ENCODE measurements around the gene ST6GALNAC1.

Gene ST6GALNAC1, protein sequence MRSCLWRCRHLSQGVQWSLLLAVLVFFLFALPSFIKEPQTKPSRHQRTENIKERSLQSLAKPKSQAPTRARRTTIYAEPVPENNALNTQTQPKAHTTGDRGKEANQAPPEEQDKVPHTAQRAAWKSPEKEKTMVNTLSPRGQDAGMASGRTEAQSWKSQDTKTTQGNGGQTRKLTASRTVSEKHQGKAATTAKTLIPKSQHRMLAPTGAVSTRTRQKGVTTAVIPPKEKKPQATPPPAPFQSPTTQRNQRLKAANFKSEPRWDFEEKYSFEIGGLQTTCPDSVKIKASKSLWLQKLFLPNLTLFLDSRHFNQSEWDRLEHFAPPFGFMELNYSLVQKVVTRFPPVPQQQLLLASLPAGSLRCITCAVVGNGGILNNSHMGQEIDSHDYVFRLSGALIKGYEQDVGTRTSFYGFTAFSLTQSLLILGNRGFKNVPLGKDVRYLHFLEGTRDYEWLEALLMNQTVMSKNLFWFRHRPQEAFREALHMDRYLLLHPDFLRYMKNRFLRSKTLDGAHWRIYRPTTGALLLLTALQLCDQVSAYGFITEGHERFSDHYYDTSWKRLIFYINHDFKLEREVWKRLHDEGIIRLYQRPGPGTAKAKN

DNA sequence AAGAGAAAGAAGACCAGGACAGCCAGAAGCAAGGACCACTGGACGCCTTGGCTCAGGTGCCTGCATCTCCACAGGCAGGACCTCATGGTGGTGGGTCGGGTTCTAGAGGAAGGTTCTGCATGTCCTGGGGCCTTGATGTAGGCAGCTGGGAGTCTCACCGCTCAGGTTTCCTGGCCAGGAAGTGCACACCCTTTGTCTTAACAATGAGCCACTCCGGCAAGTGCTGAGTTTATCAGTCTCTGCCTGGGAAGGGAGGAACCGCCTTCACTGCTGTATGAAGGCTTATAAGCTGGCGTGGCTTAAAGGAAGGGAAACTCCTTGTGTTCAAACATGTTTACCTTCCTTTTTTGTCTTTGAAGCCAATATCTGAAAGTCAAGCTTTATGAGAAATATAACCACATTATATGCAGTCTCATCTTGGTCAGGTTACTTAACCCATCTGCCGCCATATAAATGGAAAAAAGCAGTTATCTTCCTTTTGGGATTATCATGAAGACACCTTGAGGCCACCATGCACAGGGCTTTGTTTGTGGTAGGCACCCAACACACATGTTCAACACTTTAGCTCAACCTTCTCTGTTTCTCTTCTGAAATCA is at the start of gene ST6GALNAC1:
Gene ST6GALNAC1 (minus strand): TSS at position 205 of the 596 bp plus-strand sequence. CDS start 119 bp downstream, at position 86.
- no peak for DNase-seq

DNA sequence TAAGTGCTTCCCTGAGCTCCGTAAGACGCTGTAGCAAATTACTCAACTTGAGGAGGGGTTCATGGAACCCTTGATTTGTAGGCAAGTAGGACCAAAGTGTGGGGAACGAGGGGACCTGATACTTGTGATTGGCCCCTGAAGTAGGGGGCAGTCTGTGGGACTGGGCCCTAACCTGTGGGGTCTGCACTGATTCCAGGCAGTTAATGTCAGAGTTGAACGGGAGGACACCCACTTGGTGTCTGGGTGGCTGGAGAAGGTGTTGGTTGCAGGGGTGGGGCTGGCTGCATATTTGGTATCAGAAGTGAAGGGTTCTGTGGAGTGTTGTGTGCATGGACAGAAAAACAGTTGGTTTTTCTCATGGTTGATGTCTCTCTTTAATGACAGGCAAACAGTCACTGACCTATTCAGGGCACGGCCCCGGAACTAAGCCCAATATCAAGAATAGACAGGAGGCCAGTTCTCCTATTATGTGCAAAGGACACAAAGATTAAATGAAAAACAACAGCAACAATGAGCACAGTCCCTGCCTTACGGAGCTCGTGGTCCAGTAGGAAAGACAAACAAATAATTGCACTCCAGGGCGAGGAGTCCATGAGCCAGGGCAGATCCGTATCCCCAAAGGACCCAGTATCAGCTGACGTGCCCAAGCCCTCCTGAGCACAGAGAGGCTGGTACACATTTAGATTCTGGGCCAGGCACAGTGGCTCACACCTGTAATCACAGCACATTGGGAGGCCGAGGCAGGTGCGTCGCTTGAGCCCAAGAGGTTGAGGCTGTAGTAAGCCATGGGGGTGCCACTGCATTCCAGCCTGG is 48.0 kb upstream of the ST6GALNAC1 start:
- DNase-seq, result no peak

DNA sequence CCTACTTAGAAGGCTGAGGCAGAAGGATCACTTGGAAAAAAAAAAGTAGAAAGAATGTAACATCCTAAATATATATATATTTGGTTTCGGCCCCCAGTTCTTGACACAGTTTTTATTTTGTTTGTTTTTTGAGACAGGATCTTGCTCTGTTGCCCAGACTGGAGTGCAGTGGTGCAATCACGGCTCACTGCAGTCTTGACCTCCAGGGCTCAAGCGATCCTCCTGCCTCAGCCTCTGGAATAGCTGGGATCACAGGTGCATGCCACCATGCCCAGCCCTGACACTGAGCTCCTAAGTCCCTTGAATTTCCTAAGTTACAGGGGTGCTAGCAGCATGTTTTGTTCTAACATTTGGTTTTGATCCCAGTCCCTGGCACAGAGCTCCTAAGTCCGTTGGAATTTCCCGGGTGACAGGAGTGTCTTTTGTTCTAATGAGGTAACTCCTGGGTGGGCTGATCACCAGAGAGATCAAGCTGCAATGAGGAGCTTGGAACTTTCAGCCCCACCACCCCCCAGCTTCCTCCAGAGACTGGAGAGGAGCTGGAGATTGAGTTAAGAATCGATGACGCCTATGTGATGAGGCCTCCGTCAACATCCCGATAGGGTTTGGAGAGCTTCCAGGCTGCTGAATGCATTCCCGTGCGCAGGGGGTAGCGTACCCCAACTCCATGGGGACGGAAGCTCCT is 47.2 kb upstream of the ST6GALNAC1 start:
- no peak for DNase-seq

DNA sequence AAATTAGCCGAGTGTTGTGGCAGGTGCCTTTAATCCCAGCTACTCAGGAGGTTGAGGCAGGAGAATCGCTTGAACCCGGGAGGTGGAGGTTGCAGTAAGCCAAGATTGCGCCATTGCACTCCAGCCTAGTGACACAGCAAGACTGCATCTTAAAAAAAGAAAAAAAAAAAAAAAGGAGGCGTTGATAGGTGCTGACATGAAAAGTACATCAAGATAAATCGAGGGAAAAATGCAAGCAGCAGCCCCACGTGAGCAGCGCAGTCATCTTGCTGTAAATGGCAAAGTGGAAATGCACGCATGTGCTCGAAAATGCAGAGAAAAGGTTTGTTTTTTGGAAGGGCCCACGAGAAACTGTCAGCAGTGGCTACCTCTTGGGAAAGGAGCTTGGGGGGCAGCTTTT is 46.3 kb upstream of the ST6GALNAC1 start:
- DNase-seq, result no peak

DNA sequence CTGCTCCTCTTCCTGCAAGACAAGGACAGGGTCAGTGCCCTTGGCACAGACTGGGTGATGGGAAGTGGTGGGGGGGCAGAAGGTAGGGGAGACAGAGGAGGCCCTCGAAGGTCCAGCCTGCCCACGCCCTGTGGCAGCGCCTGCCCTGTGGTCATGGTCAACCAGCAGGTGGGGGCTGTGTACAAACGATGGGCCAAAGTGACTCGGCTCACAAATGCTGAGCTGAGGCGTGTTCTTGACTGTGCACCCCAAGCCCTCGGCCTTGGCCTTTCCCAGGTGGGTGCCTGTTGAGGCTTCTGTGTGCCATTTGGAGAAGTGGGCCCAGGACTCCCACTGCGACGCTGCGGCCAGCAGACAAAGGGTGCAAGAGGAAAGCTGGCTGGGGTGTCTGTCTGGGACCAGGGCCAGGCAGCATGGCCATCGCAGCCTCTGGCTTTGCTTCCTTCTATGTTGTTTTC is 44.6 kb upstream of the ST6GALNAC1 start:
- DNase-seq, result no peak

DNA sequence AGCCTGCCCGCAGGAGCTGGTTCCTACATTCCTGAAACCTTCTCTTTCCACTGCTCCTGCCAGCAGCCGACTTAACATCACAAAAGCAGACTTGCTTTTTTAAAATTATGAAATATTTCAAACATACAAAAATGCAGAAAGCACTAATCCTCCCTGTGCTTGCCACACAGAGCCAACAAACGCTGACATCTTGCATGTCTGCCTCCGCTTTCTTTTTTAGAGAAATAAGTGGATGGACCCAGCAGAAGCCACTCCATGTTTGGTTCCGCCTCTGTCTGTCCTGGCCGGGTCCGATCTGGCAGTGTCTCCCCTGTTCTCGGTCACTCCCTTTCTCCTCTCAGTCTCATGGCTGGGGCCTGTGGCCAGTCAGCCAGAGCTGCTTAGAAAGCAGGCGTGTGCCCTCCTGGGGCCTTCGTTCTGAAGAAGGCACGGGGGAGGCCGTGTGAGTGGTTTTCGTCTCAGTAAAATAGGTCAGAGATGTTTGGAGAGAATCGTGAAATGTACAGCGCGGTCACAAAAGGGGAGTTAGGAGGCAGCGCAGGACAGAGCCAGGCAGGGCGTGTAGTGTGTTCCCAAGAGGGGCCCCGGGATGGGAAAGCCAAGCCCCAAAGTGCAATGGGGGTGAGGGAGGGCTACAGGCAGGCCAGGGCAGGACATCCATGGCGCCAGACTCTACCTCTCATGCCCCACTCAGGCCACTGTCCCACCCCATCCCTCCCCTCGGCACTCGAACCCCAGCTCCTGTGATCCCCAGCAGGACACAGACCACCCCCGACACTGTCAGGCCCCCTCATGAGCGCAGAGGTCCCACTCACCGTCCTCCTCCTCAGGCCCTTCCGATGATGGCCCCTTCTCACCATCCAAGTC is 44.0 kb upstream of the ST6GALNAC1 start:
- no peak for DNase-seq

DNA sequence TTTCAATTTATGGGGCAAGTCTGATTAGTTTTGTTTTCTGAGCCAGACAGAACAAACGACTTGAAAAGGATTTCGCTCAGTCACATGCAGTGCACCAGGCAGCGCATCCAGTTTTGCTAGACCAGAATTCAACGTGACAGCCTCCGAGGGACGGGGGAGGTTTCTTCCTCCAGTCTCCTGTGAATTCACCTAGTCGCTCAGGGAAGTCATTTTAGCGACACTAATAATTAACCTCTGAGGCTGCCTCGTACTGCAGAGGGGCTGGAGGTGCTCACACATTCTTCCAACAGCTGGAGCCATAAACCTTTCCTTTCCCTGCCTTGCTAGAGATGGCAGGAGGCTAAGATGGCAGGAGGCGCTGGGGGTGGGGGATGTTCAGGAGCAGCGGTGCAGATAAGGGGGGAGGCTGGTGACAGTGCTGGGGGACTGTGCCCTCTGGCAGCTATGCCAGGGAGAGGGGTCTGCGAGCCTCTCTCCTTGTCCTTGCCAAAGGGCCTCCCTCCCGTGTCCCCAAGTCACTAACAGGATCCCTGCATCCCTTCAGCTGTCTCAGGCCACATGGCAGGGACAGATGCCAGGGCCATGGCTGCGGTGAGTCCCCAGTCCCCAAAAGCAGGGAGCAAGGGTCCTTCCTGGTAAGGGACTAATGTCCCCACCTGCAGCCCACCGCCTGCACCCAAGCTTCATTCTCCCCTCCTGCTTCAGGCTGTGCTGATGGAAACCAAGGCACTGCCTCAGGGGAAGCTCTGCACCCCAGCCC is 43.2 kb upstream of the ST6GALNAC1 start:
- no peak for DNase-seq

DNA sequence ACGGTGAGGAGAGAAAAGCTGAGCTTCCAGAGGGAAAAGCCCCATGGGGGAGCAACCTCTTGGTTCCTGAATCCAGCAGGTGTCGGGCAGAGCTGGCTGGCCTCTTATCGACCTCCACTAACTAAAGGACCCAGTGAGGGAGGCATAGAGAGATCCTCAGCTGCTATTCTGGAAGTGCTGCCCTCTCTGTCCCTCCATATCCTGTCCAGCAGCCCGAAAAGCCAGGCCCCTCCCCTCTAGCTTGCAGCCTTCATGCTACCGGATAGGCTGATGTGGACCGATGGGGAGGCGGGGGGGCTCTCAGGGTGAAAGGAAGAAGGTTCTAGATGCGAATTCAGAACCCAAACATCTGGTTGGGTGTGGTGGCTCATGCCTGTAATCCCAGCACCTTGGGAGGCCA is 42.3 kb upstream of the ST6GALNAC1 start:
- no peak for DNase-seq

DNA sequence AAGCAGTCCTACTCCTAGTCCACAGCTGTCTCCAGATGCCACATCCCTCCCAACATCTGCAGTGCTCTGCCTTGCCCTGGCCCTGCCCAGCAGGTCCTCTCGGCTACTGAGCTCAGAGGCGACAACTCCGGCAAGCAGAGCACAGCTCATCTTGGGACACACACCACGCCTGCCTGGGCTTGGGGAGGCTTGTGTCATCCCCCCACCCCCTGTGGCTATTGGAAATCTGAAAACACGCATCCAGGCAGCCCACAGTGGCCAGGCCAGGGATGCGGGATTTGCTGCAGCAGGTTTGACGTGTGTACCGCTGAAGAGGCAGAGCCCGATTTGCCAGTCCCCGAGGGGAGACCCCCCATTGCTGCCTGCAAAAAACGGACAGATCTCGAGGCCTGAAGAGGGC is 41.8 kb upstream of the ST6GALNAC1 start:
- no peak for DNase-seq

DNA sequence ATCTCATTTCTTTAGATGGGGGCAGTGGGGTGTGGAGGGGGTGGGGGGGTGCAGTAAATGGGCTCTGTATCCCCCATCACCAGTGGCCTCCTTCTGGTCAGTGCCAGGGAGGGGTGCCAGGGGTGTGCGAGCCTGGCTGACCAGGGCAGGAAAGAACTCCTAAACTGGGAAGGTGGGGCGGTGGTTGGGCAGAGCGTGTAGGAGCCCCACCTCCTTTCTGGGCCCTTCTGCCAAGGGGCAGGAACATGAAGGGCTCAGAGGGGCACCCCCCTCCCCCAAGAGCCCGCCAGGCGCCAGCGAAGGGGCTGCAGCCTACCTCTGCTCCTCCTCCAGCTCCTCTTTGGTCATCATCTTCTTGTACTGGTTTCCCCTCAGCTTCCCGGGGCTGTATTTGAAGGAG is 41.2 kb upstream of the ST6GALNAC1 start:
- DNase-seq, result no peak

DNA sequence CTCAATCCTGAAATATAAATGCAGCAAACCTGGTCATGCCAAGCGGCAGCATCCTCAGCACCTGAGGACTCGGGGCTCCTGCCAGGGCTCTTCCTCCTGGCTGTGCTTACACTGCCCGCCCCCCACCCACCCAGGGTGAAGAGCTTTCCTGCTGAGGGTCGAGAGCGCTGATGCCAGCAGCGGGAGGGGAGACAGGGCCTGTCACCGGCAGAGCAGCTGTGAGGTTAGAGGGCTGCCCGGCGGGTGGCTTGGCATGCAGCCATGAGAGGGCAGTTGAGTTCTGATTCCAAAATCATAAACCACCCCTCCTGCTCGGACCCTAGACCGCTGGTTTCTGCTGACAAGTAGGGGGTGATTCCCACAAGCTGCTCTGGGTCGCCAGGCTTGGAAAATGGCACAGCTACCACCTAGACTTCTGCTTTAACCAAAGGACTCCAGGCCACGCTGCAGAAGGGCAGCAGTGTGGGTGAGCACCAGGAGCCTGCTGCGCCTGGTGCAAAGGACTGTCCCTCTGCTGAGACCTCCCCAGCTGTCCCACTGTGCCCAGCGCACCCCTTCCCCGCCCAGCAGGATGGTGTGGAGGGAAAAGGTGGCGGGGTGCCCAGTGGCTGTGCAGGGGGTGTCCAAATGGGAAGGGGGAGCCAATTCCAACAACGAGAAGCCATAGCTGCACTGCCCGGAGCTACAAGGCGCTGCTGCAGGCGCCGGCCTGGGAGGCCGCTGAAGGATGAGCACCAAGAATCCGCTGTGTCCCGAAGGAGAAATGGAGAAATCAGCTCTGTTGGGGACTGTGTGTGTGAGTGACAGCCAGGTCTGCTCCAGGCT is 40.6 kb upstream of the ST6GALNAC1 start:
- no peak for DNase-seq

DNA sequence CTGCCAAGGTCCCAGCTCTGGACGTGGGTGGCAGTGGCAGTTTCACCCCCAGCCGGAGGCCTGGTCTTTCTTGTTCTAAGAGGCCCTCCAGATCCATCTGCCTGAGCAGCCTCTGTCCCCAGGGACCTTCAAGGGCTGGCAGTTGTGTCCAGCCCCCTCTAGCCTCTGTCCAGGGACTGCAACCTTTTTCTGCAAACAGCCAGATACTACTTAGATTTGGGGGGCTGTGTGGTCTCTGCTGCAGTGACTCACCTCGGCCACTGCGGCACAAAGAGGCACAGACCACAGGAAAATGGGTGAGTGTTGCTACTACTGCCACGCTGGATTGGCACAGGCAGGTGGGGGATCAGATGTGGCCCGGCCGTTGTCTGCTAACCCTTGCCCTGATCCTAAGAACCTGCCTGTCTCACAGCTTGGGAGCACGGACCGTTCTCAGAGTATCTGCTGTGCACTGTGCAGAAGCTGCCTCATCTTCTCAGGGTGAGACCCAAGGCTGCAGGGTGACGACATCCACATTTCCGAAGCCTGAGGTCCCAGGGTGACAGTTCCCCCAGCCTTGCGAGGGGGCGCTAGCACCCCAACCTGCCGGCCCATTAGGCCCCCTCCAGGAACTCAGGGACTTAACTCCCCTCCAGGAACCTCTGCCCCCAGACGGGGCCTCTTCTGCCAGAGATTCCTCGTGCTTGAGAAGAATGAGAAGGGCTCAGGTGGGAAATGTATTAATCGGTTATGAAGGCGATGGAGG is 39.6 kb upstream of the ST6GALNAC1 start:
- no peak for DNase-seq

DNA sequence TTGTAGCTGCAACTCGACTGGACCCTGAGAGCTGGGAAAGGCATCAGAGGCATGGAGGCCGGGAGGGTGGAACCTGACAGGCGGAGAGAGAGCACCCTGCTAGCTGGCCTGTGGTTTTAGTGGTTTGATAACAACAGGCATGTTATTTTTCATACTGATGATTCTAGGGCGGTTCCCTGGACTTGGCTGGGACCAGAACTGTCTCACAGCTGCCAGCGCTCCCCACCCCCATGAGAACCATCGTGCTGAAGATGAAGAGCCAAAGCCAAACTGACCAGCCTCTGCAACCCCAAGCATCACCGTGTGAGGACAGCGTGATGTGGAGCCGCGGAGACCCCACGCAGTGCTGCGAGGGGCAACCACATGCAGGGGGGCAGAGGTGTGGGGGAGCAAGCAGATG is 38.7 kb upstream of the ST6GALNAC1 start:
- no peak for DNase-seq

DNA sequence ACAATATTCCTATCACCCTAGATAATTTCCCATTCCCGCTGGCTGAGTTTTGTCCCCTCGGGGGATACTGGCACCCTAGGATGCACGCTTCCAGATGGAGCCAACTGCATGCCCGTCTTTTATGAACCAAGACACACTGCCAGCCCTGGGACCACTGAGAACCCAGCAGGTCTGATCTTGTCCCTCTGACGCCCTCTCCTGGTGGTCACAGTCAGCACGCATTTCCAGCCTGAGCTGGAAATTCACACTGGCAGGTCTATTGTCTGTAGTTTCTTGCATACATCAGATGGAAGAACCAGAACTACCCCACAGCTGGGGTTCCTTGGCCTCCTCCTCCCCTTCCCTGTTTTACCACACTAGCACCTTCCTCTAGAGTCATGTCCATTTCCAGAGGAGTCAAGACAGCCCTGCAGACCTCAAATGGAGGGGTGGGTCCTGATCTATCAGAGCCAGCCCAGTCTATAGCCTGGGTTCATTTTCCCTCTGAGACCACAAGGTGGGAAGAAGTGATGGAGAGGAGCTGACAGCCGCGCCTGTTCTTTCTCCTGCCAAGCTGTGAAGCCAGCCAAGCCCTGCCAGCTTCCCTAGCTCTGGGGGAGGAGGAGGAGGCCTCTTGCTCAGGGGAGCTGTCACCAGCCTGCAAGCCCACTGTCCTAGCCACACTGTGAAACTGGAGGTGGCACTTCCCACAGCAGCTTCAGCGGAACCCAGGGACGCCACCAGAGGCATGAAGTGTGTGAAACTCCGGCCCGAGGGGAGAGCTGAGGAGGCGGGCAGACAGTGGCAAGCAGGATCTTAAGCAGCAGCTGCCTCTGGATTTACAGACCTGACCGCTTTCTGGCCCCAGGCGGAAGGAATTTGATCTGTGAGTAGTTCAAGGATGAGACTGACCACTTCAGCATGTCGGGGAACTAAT is 37.9 kb upstream of the ST6GALNAC1 start:
- DNase-seq, result peak; percentile 75

DNA sequence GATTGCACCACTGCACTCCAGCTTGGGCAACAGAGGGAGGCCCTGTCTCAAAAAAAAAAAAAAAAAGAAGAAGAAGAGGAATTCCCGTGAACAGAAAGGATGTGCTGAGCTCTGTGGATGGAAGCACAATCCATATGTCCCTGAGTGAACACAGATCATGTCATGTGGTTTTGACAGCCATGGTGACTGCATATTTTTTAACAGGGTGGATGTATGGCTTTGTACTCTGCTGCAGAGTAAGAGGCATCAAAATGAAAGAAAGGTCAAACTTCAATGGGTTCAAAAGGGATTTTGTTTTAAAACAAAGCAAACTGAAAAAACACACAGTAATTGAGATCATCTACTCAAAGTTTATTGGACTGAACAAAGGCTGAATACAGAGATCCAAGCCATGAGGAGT is 35.7 kb upstream of the ST6GALNAC1 start:
- no peak for DNase-seq

DNA sequence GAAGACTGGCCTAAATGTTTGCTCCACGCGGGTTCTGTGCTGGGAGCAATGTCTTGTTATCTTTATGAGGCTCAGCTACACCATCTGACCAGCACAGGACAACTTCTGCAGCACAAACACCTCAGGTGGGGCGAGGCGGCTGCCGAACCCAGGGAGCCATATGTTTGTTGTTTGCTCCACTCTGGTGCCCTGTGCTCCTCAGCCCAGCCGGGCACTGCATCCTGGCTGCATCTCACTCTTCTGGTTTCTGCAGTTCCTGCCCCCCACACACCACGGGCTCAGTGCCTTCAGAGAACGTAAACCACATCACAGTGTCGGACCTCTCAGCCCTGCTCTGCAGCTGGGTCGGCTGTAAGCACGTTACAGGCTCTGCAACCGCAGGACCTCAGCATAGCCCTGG is 34.8 kb upstream of the ST6GALNAC1 start:
- DNase-seq, result no peak

DNA sequence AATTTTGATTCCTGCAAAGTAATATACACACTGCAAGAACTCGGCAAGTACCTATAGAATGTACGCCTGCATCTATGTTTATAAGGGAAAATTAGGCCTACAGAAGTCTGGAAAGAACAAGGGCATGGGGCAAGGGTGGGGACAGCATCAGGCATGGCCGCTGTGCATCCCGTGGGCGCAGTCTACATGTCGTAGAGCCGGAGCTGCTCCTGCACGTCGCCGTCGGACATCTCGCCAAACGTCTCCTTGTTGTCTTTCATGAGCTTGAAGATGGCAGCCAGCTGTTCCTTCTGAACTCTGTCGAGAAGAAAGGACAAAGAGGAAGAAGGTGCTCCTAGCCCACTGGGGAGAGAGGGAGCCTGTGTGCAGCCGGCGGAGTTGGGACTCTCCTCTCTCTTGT is 33.8 kb upstream of the ST6GALNAC1 start:
- no peak for DNase-seq

DNA sequence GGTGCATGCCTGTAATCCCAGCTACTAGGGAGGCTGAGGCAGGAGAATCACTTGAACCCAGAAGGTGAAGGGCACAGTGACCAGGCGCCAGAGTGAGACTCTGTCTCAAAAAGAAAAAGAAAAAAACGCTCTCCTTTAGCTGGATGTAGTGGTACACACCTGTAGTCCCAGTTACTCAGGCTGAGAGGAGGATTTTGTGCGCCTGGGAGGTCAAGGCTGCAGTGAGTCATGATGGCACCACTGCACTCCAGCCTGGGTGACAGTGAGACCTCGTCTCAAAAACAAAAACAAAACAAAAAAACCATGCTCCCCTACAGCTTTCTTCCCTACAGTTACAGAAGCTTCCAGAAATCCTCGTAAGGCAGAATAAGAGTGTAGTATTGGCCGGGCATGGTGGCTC is 33.1 kb upstream of the ST6GALNAC1 start:
- DNase-seq, result no peak

Data from activated CD4-positive, alpha-beta T cell treated with anti-CD3 and anti-CD28 coated beads, Interleukin-2, Interleukin-6, amounts not matched to agents 100 ng/mL and 50 ng/mL, durations not matched to agents 16 hours and 8 hours (primary cell).